Endothelial cell of umbilical vein (primary cell): Measurements from ENCODE around the gene PARD3B.

Experiments used
- CTCF ChIP-seq, 2 donors: IDR thresholded peaks; 1 replicate in 1 of 2; 2 replicates in 1 of 2; pipeline ENCODE4 v1.5.1; 2011; ENCODE audit warnings: low read length in 2 of 2, mild to moderate bottlenecking in 2 of 2, moderate library complexity in 2 of 2, control low read depth in 1 of 2, inconsistent platforms in 1 of 2, low read depth in 1 of 2; ENCODE audit not compliant: insufficient read depth in 1 of 2; ENCODE audit errors: extremely low read depth in 1 of 2
- EZH2 ChIP-seq: IDR thresholded peaks from 2 replicates; pipeline ENCODE4 v1.6.1; 2012; ENCODE audit warnings: borderline replicate concordance, low read depth, mild to moderate bottlenecking, moderate library complexity, low read length, inconsistent platforms; ENCODE audit not compliant: severe bottlenecking
- GATA2 ChIP-seq: IDR thresholded peaks from 2 replicates; pipeline ENCODE4 v1.7.0; 2011; ENCODE audit warnings: low read depth, mild to moderate bottlenecking, moderate library complexity, mixed read lengths, low read length; ENCODE audit not compliant: insufficient read length, insufficient read depth
- MAX ChIP-seq: IDR thresholded peaks from 2 replicates; pipeline ENCODE4 v1.6.1; 2011; ENCODE audit not compliant: insufficient read depth, insufficient read length
- MYC ChIP-seq: IDR thresholded peaks from one replicate; pipeline ENCODE4 v1.6.1; 2011; ENCODE audit warnings: mild to moderate bottlenecking, low read depth, low read length
- POLR2A ChIP-seq: IDR thresholded peaks from 2 replicates; pipeline ENCODE4 v1.6.1; 2012; ENCODE audit warnings: low read depth, mild to moderate bottlenecking, control low read depth, low read length
- POLR2AphosphoS5 ChIP-seq: IDR thresholded peaks from 2 replicates; pipeline ENCODE4 v1.6.1; 2012; ENCODE audit warnings: low read depth, mild to moderate bottlenecking, control low read depth, low read length, moderate library complexity; ENCODE audit not compliant: insufficient read depth

GRCh38 chr2:205051417-205051816 is 506.1 kb downstream of the PARD3B start:
- TF ChIP-seq POLR2A (no peak), CTCF (IDR thresholded peaks at IDR 0.05; ENCODE audit: extremely low read depth in 1 of 2, insufficient read depth in 1 of 2, low read depth in 1 of 2, low read length in 2 of 2) (no peak), EZH2 (no peak), MYC (no peak), MAX (no peak), POLR2AphosphoS5 (no peak), GATA2 (no peak)
